ENCODE data around the gene PYDC2. TPM values are rescaled to one million over a fixed set of nuclear protein-coding genes. Genes with fewer than 3 reads are reported as not detected.

Gene PYDC2
- total and polyA plus RNA-seq, 2 of the 8 experiments (the other 6 are each of a cell fraction or from before 2014, with no cell fraction given), result not detected

GRCh38 chr3:191428177-191428576, 32.8 kb upstream of the PYDC2 start:
- Histone ChIP-seq H3K36me3 (ENCODE audit: control insufficient read depth in 2 of 4, insufficient read depth in 4 of 4, low read length in 3 of 4) (no peaks in the 10 kb centered on the region), H3K56ac (replicated peaks; ENCODE audit: insufficient read length, low read depth, low read length) (no peak overlapping the region), H2BK20ac (ENCODE audit: low read length) (no peak overlapping the region), H3K27ac (ENCODE audit: low read depth, low read length) (no peak overlapping the region), H3K9ac (replicated peaks in 1 of 4; ENCODE audit: extremely low read depth in 1 of 4, low read depth in 3 of 4, low read length in 3 of 4) (no peak overlapping the region), H2BK15ac (ENCODE audit: low read length) (no peak overlapping the region), H2AFZ (ENCODE audit: low read length) (no peak overlapping the region), H3K79me1 (ENCODE audit: low read depth, low read length) (no peaks in the 10 kb centered on the region), H2BK12ac (ENCODE audit: low read depth, low read length) (no peak overlapping the region), H4K8ac (ENCODE audit: extremely low read depth, insufficient read depth, low read length) (no peak overlapping the region), H3K4ac (replicated peaks; ENCODE audit: insufficient read length, low read depth, low read length) (no peak overlapping the region), H3K14ac (ENCODE audit: insufficient read length) (no peak overlapping the region), H4K91ac (replicated peaks; ENCODE audit: insufficient read length, low read length) (no peak overlapping the region), H3K23me2 (ENCODE audit: low read depth, low read length) (no peaks in the 10 kb centered on the region), H4K20me1 (replicated peaks in 1 of 2; ENCODE audit: control insufficient read depth in 1 of 2, insufficient read depth in 2 of 2, low read length in 2 of 2) (no peaks in the 10 kb centered on the region), H3K4me1 (replicated peaks in 1 of 4; ENCODE audit: control insufficient read depth in 3 of 4, insufficient read depth in 4 of 4, low read length in 3 of 4) (no peaks in the 10 kb centered on the region), H3K23ac (ENCODE audit: insufficient read length) (no peak overlapping the region), H3K79me2 (ENCODE audit: control insufficient read depth in 1 of 2, insufficient read depth in 2 of 2, low read length in 2 of 2) (no peaks in the 10 kb centered on the region), H3K4me3 (ENCODE audit: extremely low read depth in 1 of 4, insufficient read depth in 2 of 4, low read depth in 3 of 4, low read length in 4 of 4) (no peak overlapping the region), H2BK120ac (replicated peaks; ENCODE audit: low read depth, low read length) (no peak overlapping the region), H3K18ac (ENCODE audit: extremely low read depth, low read length) (no peak overlapping the region), H2AK5ac (ENCODE audit: low read depth, low read length) (no peak overlapping the region), H2BK5ac (ENCODE audit: low read depth, low read length) (no peak overlapping the region), H4K5ac (ENCODE audit: insufficient read length, low read depth, low read length) (no peak overlapping the region), H3K4me2 (ENCODE audit: insufficient read depth in 1 of 2, low read depth in 2 of 2, low read length in 2 of 2) (no peak overlapping the region), H3K9me3 (ENCODE audit: insufficient read depth in 2 of 2, low read depth in 1 of 2, low read length in 1 of 2) (peaks cover 0 to 3% of the 10 kb centered on the region in 2 experiments; a peak in 1 of 4 replicates), H3K27me3 (replicated peaks in 1 of 4; ENCODE audit: control insufficient read depth in 3 of 4, extremely low read depth in 1 of 4, insufficient read depth in 3 of 4, low read length in 3 of 4) (no peaks in the 10 kb centered on the region)
- DNase-seq (ENCODE audit: low read depth in 1 of 2, low spot score in 2 of 2) (no peak), FAIRE-seq (no peak)
- WGBS, 2 experiments (ENCODE audit: extremely low coverage in 1 of 2, insufficient coverage in 1 of 2, insufficient read length in 1 of 2, insufficient replicate concordance in 2 of 2, low coverage in 1 of 2, low lambda C conversion rate in 2 of 2, missing lambda C conversion rate in 1 of 2), result 84% methylated on average over 1 of the region's 1 CpG; no CpG with 5 or more reads in 1 of the 2 experiments
- ChIA-PET POLR2A (ENCODE audit: partially characterized antibody) (no interaction called here), CTCF (ENCODE audit: partially characterized antibody) (no interaction called here)
- TF ChIP-seq EGR1 (IDR thresholded peaks at IDR 0.05; ENCODE audit: borderline replicate concordance, low read depth, low read length), result no peak
- TF ChIP-seq POU5F1 (IDR thresholded peaks at IDR 0.05; ENCODE audit: low read depth, low read length), result no peak
- no peak for TF ChIP-seq KDM1A (IDR thresholded peaks at IDR 0.05; ENCODE audit: borderline replicate concordance, low read length)
- TF ChIP-seq BCL11A (IDR thresholded peaks at IDR 0.05; ENCODE audit: low read depth in 2 of 2, low read length in 2 of 2), result no peak
- TF ChIP-seq RAD21 (IDR thresholded peaks at IDR 0.05 in 1 of 2, conservative IDR thresholded peaks at IDR 0.05 in 1 of 2; ENCODE audit: low read depth in 2 of 2, low read length in 2 of 2), result no peak
- TF ChIP-seq BACH1 (IDR thresholded peaks at IDR 0.05; ENCODE audit: low read length), result no peak
- no peak for TF ChIP-seq CREB1 (IDR thresholded peaks at IDR 0.05)
- no peak for TF ChIP-seq EZH2 (IDR thresholded peaks at IDR 0.05; ENCODE audit: low read depth, low read length, severe bottlenecking)
- TF ChIP-seq MAFK (IDR thresholded peaks at IDR 0.05; ENCODE audit: low read depth, low read length), result no peak; the same call in 1 of the 2 replicates
- no peak for TF ChIP-seq CHD2 (IDR thresholded peaks at IDR 0.05; ENCODE audit: low read length)
- TF ChIP-seq FOSL1 (IDR thresholded peaks at IDR 0.05; ENCODE audit: insufficient read depth, low read depth, low read length), result no peak
- TF ChIP-seq HDAC6 (IDR thresholded peaks at IDR 0.05; ENCODE audit: low read depth, low read length), result no peak
- no peak for TF ChIP-seq SUZ12 (IDR thresholded peaks at IDR 0.05; ENCODE audit: low read length)
- TF ChIP-seq JUN (IDR thresholded peaks at IDR 0.05; ENCODE audit: low read depth, low read length), result no peak
- TF ChIP-seq KDM4A (IDR thresholded peaks at IDR 0.05; ENCODE audit: low read depth, low read length, severe bottlenecking), result no peak
- TF ChIP-seq CBX8 (IDR thresholded peaks at IDR 0.05; ENCODE audit: borderline replicate concordance, low read depth, low read length), result no peak

Measured in H1 (cell line).